PFSK-1 (cell line): Measurements from ENCODE around the gene IFNGR2.

Source experiments
- POLR2AphosphoS5 ChIP-seq: IDR thresholded peaks from 2 replicates; pipeline ENCODE4 v1.6.1; 2012; ENCODE audit warnings: low read depth, mild to moderate bottlenecking, control low read depth, low read length, moderate library complexity
- SIN3A ChIP-seq: IDR thresholded peaks from 2 replicates; pipeline ENCODE4 v1.6.1; 2012; ENCODE audit warnings: mild to moderate bottlenecking, low read length, moderate library complexity, borderline replicate concordance; ENCODE audit not compliant: insufficient read depth

- no peak for TF ChIP-seq SIN3A
- TF ChIP-seq POLR2AphosphoS5, result no peak
Measured at GRCh38 chr21:33433425-33434114, 30.4 kb downstream of the IFNGR2 start.
